SW480 (cell line): ENCODE measurements around the gene LMO3.

ENCODE experiments used
- DNase-seq: peaks from one replicate; pipeline ENCODE4 v3.0.0-alpha.2; 2016; ENCODE audit warnings: low spot score

LMO3 gene

DNA sequence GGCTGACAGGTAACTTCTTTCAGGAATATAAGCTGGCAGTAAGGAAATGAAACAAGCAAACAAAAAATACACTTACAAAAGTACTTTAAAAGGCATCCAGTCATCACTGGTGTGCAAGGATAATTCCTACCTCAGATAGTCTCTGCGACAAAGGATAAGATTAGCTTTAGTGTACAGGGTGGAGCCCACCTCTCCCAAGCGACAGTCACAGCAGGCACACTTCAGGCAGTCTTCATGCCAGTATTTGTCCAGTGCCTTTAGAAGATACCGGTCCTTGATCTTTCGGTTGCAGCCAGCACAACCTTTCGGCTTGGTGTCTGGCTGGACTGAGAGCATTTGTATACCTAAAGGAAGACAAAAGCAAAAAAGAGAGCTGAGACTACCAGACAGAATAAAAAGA is 5.4 kb downstream of the LMO3 start:
- no peak for DNase-seq

DNA sequence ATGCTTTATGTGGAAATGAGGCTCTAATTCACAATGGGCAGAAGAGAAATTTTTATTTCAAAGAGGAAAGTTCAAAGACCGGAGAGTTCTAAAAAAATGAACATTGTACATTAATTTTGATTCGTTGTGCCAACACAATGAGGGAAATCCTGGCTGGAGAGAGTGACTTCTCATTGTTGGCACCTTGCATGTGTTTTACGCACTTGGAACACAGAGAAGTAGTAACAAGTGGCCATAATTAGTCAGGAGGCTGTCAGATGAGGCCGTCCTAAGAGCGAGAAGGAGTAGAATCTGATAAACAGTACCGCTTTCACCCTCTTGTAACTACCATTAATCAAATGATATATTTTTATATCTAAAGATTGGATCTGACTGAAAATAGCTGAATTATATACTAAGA is 6.9 kb downstream of the LMO3 start:
- DNase-seq, result no peak

DNA sequence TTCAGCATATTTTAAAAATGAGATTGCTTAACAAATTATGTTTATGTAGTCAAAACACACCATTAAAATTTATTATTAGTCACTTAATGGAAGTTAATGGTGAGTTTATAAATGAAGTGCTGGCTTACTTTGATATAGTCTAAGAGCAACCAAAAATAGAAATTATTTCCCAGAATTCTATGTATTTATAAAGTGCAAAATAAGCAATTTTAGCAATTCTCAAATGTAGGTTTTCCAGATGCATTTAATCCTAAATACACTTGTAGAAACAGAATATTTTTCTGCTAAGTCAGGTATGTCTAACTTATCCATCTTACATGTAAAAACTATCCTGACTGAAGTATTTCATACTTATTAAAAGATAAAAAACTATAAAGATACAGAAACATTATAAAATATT is 11.2 kb downstream of the LMO3 start:
- DNase-seq, result no peak

DNA sequence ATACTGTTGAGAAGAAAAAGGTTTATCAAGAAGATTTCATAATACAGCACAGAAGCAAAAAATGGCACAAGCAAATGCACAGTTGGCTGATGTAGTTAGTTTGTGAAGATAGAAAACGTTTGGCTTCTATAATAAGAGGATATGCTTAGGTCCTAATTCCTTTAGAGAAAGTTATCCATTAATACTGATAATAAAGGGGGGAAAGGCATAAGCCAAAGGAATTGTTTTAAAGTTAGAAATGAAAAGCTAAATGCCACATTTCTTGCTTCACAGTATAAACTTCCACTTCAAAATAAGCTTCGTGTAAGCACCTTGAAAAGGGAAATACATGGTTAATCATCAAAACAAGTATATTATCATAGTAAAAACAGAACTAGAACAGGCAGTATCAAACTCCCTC is 12.4 kb downstream of the LMO3 start:
- DNase-seq, result no peak

DNA sequence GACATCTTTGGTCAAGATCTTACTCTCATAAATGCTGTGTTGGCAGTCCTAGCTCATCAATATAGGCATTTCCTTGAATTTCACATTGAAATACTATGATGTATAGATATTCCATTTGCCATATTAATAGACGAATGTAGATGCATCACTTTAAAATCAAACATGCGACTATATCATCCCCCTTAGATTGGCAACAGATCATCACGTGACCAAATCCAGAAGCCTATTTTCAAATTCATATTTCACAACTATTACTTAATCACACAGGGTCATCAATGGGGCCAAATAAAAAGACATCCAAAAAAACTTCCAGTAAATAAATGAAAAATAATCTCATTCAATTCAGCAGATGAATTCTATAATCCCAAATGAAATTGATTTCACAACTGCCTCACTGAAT is 15.3 kb downstream of the LMO3 start:
- DNase-seq, result no peak

DNA sequence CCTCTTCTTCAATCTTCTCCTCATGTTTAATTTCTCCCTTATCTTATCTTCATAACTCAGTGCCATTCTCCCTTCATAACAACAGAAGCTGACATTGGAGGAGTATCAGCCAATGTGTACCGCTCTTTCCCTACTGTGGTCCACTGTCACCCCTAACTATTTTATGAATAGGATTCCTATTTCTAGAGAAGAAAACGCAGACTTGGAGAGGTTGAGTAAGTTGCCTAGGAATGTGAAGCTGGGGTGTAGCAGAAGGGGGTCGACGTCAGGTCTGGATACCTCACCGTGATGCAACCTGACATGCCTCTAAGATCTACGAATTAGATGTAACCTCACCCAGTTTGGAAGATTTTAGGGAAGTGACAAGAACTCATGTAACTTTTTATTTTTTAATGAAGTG is 17.1 kb downstream of the LMO3 start:
- no peak for DNase-seq

DNA sequence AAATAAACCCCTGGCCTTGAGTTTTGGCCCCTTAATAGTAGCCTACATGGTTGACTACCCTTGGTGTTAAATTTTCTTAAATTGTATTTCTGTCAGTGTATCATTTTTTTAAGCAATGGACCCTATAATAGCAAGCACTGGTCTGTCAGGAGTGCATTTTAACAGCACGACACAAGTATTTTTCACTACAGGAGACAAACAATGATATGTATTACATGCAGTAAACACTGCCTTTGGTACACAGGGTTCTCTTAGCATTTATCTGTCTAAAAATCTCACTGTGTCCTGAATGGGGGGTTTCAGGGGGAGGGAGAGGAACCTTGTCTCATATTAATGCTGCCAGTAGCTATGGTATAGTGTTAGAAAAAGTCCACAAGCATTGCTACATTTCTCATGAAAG is 18.4 kb downstream of the LMO3 start:
- no peak for DNase-seq

DNA sequence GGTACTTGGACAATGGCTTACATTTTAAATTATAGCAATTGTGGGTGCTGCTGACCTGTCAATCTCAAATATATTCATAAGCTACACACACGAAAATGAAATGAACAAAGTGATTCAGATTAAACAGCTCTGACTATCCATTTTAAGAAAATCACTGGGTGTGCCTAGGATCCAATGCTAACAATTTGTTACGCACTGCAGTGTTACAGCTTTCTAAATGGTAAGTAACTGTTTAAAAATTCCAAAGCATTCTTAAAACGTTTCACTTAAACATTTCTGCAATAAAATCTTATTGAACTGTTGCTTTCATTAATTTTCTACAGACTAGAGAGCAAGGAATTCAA is 18.9 kb downstream of the LMO3 start:
- no peak for DNase-seq

DNA sequence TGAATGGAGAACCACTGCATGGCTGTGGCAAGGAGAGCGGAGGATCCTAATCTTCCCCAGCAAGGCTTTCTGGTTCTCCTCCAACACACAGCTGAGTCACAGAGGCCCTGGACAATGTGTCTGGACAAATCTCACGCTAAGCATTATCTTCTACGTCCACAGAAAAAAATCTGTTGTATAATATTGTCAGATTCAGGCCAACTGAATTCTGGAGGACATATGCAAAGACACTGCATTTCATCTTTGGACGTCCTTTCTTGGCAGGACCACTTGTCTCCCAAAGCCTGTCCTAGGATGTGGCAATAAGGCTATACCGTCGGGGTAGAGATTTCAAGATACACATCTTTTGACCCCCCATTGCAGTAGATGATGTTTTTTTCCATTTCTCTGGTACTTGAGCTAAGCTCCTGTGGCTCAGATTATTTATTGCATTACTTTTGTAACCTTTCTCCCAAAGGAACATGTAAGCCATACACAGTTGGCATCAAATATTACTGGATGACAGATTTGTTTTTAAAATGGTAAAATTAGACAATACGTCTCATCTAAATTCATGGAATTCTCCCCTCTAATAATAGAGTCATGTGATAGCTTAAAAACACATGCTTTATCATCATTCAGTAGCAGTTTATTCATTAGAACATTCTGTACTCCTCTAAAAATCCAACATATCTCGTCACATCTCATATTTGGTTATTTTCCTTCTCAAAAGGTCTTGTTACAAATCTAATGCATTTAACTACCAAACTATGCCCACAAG is 19.4 kb downstream of the LMO3 start:
- DNase-seq, result no peak

DNA sequence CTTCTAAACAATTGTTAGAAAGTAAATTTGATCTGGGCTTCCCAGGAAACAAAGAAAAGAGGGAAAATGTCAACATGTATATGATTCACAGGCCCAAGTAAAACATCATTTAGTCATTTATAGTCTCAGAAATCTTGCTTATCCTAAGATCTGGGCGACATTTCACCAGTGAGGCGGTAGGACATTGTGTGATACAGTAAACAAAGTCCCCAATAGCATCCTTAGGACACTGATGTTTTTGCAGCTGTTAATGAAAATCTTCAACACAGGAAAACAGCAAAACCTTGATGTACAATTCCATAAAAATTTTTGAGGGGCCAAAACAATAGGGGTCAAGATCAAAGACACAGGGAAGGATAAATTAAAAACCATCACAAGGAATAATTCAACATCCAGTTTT is 20.2 kb downstream of the LMO3 start:
- DNase-seq, result no peak

DNA sequence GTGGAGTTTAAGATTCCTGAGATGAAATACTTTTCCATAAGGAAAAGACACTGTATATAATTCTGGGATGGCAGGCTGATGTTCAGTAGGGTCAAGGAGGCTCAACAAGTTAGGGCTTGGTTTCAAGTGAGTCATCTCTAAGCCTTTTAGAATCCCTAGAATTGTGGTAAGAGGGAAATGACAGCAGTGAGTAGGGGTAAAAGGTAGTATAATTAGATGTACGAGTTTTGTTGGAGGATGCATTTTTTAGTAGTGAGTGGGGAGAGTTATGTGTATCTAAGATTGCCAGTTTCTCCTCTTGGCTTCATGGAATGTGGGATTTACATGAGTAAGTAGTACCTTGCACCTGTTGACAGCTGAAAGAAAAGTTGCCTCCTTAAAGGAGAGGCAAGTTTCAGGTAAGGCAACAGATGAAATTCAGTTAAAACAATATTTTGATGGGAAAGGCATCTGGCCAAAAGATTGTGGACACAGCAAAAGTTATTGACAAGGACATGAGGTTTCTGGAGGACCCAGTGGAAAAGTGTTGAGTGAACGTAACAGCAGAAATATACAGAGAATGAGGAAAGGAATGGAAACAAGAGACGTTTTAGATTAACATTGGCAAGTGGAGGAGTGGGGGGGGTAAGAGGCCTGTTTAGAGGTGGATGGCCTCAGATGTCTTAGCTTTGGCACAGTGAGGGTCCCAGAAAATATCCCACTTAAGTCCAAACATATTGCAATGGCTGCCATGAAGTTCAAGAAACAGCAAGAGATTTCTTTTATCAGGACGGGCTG is 21.8 kb downstream of the LMO3 start:
- no peak for DNase-seq

DNA sequence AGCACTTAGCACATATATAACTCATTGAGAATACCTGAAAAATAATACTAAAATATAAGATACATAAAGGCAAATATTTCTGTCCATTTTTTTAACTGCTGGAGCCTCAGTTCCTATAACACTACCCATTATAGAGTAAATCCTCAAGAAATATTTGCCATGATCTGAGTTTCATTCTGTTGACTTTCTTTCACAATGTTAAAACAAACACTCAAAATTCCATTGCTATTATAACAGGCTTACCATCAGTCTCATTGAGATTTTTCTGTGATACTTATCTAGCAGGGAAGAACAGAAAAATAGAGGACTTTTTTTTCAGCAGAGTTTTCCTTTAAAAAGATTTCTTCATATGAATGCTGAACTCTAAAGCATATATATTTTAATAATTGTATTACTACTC is 24.5 kb downstream of the LMO3 start:
- no peak for DNase-seq

DNA sequence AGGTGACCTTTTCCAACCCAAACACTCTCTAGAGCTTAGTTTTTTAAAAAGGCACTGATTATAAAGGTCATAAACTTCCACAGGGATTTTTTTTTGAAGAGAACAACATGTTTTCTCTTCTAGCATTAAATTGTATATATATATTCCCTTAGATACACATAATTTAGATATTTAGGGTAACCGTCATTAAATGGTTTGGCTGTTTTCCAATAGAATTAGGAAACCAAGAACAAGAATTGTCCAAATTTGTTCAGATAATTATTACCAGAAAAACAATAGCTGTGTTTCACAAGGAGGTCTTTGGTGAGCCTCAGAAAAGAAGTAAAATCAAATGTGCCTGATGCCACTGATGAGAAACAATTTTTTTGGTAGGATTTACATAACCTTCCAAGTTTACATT is 26.9 kb downstream of the LMO3 start:
- DNase-seq, result no peak

DNA sequence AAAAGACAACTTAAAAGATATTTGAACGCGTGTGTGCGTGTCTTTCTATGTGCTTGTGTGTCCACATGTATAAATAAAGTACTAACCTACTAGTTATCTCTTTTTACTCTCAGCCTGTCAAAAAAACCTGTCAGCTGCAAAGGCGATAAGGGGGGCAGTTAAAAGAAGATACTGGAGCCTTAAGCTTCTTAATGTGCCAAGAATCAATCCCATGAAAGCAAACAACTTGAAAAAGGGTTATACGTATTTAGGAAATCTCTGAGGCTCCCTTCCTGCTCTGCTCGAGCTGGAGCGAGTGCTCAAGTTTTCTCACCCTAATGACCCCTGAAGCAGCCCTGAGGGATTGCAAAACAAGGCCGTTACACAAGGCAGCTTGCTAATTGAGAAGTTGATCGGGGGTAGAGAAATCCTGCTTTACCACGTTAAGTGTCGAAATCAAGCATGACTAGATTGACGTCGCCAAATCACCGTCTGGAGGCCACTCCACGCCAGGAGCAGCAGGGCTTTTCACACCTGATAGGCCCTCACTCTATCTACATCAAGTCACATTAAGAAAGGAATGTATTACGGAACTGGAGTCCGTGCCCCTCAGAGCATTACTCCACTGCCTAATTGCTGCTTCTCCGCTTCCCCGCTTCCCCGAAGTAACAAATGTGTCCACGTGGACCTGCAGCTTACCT is 32.4 kb downstream of the LMO3 start:
- DNase-seq, result no peak

DNA sequence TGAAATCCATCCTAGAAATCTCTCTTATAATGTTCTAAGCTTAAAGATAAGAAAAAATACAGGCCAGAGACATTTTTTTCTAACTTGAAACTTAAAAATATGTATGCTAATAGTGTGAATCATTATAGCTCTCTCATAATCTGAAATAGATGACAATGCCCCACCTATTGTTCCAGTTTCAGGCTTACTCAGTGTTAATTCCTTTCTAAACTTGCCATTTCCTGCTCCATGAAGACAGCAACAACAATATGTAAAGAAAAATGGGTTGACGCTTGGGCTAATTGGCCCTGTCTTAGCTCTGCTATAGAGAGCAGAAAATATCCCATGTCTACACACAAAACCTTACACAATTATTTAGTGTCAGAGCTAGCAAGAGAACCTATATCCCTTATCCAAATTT is 37.1 kb downstream of the LMO3 start:
- no peak for DNase-seq

DNA sequence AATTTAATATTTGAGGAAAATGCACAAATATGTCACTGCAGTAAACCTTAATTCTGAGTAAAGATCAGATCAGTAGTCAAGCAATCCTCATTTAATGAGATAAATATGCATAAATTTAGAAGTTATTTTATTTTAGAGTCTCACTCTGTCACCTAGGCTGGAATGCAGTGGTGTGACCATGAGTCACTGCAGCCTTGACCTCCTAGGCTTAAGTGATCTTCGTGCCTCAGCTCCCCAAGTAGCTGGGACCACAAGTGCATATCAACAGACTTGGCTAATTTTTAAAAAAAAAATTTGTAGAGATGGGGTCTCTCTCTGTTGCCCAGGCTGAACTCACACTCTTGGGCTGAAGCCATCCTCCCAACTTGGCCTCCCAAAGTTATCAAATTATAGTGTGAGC is 41.3 kb downstream of the LMO3 start:
- DNase-seq, result no peak

DNA sequence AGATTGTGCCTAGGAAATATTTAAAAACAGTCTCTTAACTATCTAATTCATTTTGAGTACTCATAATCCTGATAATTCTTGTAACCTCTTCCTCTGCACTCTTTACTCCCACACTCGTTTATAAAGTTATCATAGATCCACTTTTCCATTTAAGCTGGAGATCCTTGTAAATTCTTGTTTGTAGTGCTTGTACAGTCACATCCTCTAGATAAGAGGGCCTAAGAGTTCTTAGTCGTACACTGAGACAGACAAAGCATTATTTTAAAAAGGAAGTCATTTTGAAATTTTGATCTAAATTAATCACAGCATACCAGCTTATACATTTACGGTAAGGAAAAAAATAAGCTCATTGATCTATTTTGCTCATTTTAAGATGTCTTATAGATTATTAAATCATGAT is 42.5 kb downstream of the LMO3 start:
- DNase-seq, result no peak

DNA sequence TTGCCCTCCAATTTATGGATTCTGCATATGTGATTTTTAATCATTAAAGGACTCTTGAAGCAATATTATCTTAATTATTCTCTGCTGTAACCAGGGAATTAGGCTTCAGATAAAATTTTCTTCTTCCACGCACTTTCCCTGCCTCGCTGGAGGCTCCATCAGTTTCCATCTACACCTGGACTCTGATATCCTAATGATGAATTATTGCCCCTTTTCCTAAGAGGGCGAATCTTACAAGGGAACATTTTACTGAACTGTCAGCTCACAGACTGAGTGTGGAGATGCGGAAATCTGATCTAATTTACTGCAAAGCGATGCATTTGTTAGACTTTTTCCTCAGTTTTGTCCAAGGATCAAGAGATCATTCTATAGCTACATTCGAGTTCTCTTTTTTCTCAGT is 43.0 kb downstream of the LMO3 start:
- no peak for DNase-seq

DNA sequence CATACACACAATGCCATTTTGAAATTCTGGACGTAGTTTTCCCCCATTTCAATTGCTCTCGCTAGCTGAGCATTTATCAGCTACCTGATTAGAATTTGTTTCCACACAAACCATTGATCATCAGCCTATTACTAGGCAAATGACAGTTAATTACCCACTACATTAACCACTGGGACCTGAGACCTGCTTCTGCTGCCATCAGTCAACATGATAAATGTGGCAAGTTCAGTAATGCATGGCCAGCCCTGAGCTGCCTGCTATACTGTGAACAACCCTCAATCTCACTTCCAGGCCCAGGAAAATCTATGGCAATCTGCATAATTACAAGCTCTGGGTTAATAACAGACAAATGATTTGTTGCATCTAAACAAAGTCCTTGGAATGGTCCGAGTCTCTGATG is 43.5 kb downstream of the LMO3 start:
- DNase-seq, result no peak

DNA sequence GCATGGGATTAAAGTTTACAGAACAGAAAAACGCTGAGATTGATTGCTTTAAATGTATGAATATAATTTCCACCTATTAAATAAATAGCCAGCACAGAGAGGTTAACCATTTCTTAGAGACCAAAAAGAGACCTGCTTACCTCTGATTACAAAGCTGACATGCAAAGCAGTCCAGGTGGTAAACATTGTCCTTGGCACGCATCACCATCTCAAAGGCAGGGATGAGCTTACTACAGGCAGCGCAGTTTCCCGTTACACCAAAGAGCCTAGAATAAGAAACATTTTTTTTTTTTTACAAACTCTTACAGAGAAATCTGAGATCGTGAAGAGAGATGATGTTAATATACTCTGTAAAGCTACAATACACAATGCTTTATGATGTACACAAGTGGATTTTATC is 45.7 kb downstream of the LMO3 start:
- no peak for DNase-seq

DNA sequence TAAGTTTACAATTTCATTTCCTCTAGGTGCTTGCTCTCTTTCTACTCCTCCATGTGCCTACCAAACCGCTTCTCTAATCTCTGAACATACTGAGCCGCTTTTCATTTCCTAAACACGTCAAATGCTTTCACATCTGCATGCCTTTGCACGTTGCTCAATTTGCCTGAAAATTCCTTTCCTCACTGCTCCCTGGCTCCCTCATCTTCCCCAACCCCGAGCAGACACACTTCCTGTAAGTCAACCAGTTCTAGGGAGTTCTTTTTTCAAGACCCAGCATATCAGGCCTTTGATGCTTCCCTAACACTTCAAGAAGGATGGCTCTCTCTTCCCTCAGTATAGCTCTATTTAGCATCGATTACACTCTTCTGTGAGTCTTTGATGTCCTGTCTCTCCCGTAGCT is 50.3 kb downstream of the LMO3 start:
- no peak for DNase-seq

DNA sequence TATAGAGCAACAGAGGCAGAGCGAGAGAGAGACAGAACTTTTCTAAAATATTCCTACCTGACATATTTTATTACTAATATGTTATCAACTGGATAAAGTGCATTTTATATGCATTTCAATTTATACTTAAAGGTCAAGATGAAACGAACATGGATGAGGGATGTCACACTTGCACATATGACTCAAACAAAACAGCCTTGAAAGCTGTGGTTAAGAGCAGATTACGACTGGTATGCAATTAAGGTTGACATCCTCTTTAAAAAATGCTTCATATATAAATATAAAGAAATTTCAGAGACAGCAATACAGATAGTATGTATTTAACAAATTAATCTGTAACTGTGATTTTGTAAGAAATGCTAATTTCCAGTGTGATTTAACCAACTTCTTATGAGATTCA is 52.5 kb downstream of the LMO3 start:
- DNase-seq, result no peak

DNA sequence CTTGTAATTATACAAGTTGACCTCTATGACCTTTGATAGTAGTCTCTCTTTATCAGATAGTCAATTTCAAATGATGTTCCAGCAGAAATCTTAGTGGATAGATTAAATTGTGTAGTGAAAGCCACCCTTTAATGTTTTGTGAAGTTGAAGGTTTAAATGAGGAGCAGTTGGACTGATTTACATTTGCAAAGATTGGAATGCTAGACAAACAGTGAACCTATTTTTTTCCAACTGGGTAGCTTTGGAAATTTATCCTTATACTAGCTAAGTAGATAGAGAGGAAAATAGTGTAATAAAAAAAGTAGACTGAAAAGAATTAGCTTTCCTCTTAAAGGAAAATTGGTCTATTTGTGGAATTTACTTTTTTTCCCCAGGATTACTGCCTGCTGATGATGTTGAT is 53.7 kb downstream of the LMO3 start:
- no peak for DNase-seq

DNA sequence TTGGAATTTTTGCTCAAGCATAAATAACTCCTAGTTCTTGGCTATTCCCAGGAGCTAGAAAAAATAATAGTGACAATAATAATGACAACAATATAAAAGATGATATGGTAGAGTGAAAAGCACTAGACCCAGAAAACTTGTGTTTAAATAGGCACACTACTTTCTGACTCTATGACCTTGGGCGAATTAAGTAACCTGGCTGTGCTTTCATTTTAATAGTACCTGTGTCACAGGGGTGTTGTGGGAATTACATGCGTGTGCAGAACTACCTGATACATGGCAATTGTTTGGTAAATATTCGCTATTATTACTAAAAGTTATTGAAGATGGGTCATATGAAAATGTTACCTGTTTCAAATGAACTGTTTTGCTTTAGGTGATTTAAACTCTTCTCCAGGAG is 60.1 kb downstream of the LMO3 start:
- DNase-seq, result no peak
